SU-DHL-6 (cell line): ENCODE measurements around the gene DNAH14.

Experiments
- H2AFZ ChIP-seq: fragments of 200-600 bp; sonication (generic); 2 replicates; pipeline ENCODE4 v1.6.1; 2014; ENCODE audit warnings: low read depth, mild to moderate bottlenecking, moderate library complexity, mixed read lengths, antibody characterized with exemption, low read length; ENCODE audit not compliant: severe bottlenecking
- H3F3A ChIP-seq: fragments of 200-600 bp; shearing (Covaris generic); 2 replicates; pipeline ENCODE4 v1.6.0; 2016; ENCODE audit warnings: antibody characterized with exemption, mild to moderate bottlenecking; ENCODE audit not compliant: insufficient read depth
- H3K27ac ChIP-seq: fragments of 200-600 bp; sonication (generic); 2 replicates; pipeline ENCODE4 v1.5.1; 2016; ENCODE audit warnings: low read depth, mild to moderate bottlenecking, low read length, moderate library complexity, mixed read lengths
- H3K27me3 ChIP-seq: fragments of 200-600 bp; sonication (generic), shearing (Covaris generic); 2 replicates; pipeline ENCODE4 v1.6.0; 2014; ENCODE audit warnings: mild to moderate bottlenecking, low read length
- H3K36me3 ChIP-seq: fragments of 200-600 bp; sonication (generic); 2 replicates; pipeline ENCODE4 v1.6.1; 2014; ENCODE audit warnings: mild to moderate bottlenecking, low read length, mixed read lengths
- H3K4me2 ChIP-seq: fragments of 300-600, 200-600 bp; shearing (Covaris generic), sonication (generic); 2 replicates; pipeline ENCODE4 v1.6.0; 2014; ENCODE audit warnings: low read length, low read depth, mild to moderate bottlenecking; ENCODE audit not compliant: poor library complexity, severe bottlenecking
- H3K4me3 ChIP-seq: fragments of 200-600 bp; sonication (generic); 2 replicates; pipeline ENCODE4 v1.5.1; 2014; ENCODE audit warnings: antibody characterized with exemption, low read length, mild to moderate bottlenecking, mixed read lengths; ENCODE audit not compliant: insufficient read depth, poor library complexity, severe bottlenecking
- H3K79me2 ChIP-seq: fragments of 200-600 bp; sonication (generic); 2 replicates; pipeline ENCODE4 v1.6.1; 2014; ENCODE audit warnings: mild to moderate bottlenecking, low read length, moderate library complexity; ENCODE audit not compliant: insufficient read depth
- H3K9ac ChIP-seq: fragments of 200-600 bp; sonication (generic); 2 replicates; pipeline ENCODE4 v1.7.0; 2014; ENCODE audit warnings: mild to moderate bottlenecking, low read length
- H3K9me2 ChIP-seq: fragments of 200-600 bp; sonication (generic); replicated peaks from 2 replicates; pipeline ENCODE4 v1.6.1; 2014; ENCODE audit warnings: low read length; ENCODE audit not compliant: insufficient read depth
- H3K9me3 ChIP-seq: fragments of 200-600 bp; sonication (generic); 2 replicates; pipeline ENCODE4 v1.6.1; 2014; ENCODE audit warnings: low read length, mixed read lengths; ENCODE audit not compliant: insufficient read depth
- H4K20me1 ChIP-seq: fragments of 200-600 bp; sonication (generic); 2 replicates; pipeline ENCODE4 v1.6.1; 2014; ENCODE audit warnings: low read depth, mild to moderate bottlenecking, antibody characterized with exemption, low read length, moderate library complexity, mixed read lengths
- CTCF ChIP-seq: fragments of 200-600 bp; sonication (generic); IDR thresholded peaks from one replicate; pipeline ENCODE4 v1.5.1; 2017; ENCODE audit warnings: antibody characterized with exemption, mild to moderate bottlenecking, low read length, moderate library complexity; ENCODE audit not compliant: insufficient read depth, poor library complexity, severe bottlenecking
- EZH2phosphoT487 ChIP-seq: fragments of 200-600 bp; sonication (generic), shearing (Covaris generic); conservative IDR thresholded peaks from 2 replicates; pipeline ENCODE4 v1.6.1; 2018; ENCODE audit warnings: mild to moderate bottlenecking, antibody characterized with exemption, low read length, moderate library complexity, mixed read lengths

Gene DNAH14

GRCh38 chr1:224898937-224899336 is 30.5 kb upstream of the DNAH14 start:
- Histone ChIP-seq H3F3A (no peaks in the 10 kb centered on the region), H3K36me3 (no peaks in the 10 kb centered on the region)
- no peak for TF ChIP-seq CTCF

GRCh38 chr1:224900062-224900630 is 29.3 kb upstream of the DNAH14 start:
- no peaks in the 10 kb centered on the region for H3K9me3 ChIP-seq
- no peaks in the 10 kb centered on the region for H3K9me2 ChIP-seq
- no peaks in the 10 kb centered on the region for H3K36me3 ChIP-seq

More at GRCh38 chr1:224898937-224899336, 30.5 kb upstream of the DNAH14 start:
- Histone ChIP-seq H3K9ac (no peak overlapping the region), H3K9me3 (no peaks in the 10 kb centered on the region), H3K9me2 (no peaks in the 10 kb centered on the region), H3K4me3 (no peak overlapping the region), H3K27me3 (no peaks in the 10 kb centered on the region), H2AFZ (no peak overlapping the region), H3K79me2 (no peaks in the 10 kb centered on the region), H3K27ac (no peak overlapping the region), H3K4me2 (no peak overlapping the region), H4K20me1 (0 out of 2 replicates have a peak, but pooled peaks cover 4% of the 10 kb centered on the region)

DNA sequence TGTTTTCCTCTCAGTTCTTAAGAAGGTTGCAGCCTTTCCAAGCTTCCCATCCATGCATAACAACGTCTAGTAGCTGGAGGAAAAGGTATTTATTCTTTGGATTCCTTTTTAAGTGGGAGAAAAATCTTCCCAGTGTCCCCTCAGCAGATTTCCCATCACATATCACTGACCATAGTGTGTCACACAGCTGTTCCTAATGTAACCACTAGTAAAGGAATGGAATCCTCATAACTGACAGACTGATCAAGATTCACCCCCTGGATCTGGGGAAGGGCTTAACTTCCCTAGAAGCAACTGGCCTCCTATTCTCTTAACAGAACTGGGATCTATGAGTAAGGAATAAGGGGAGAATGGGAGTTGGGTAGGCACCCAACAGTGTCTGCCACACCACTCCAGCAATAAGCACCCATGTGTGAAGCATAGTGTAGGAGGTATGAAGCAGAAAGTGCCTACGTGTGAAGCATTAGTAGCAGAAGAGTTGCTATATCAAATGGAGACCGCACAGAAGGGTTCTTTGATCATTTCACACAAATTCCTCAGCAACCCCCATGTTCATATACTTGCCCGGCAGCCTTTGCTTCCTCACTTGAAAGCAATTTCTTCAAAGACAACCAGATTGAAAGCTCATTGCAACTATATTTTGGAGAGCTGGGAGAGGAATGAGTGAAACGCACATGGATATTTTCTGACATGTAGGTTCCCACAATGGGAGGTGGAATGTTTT is 28.2 kb upstream of the DNAH14 start:
- H4K20me1 ChIP-seq: 0 out of 2 replicates have a peak, but pooled peaks cover 4% of the 10 kb centered on the region
- no peaks in the 10 kb centered on the region for H3K9me2 ChIP-seq
- H3K4me2 ChIP-seq: no peak overlapping the region
- H3K9me3 ChIP-seq: no peaks in the 10 kb centered on the region
- H3F3A ChIP-seq: no peaks in the 10 kb centered on the region
- no peak overlapping the region for H2AFZ ChIP-seq
- TF ChIP-seq EZH2phosphoT487: no peak
- no peak overlapping the region for H3K27ac ChIP-seq
- no peaks in the 10 kb centered on the region for H3K27me3 ChIP-seq
- no peak overlapping the region for H3K4me3 ChIP-seq
- H3K36me3 ChIP-seq: no peaks in the 10 kb centered on the region
- H3K79me2 ChIP-seq: no peaks in the 10 kb centered on the region
- no peak overlapping the region for H3K9ac ChIP-seq

More at GRCh38 chr1:224900062-224900630, 29.3 kb upstream of the DNAH14 start:
- Histone ChIP-seq H3K27me3 (no peaks in the 10 kb centered on the region), H3K4me3 (no peak overlapping the region), H3K79me2 (no peaks in the 10 kb centered on the region), H3K9ac (no peak overlapping the region), H4K20me1 (0 out of 2 replicates have a peak, but pooled peaks cover 4% of the 10 kb centered on the region), H3F3A (no peaks in the 10 kb centered on the region), H2AFZ (no peak overlapping the region), H3K27ac (no peak overlapping the region), H3K4me2 (no peak overlapping the region)
- TF ChIP-seq EZH2phosphoT487: no peak
- TF ChIP-seq CTCF: no peak

- Histone ChIP-seq H3K27ac (no peak overlapping the region), H3K9me3 (no peaks in the 10 kb centered on the region), H3K9me2 (no peaks in the 10 kb centered on the region), H4K20me1 (0 out of 2 replicates have a peak, but pooled peaks cover 4% of the 10 kb centered on the region), H3K9ac (no peak overlapping the region), H3K4me3 (no peak overlapping the region), H3K27me3 (no peaks in the 10 kb centered on the region), H3K4me2 (no peak overlapping the region), H3K79me2 (no peaks in the 10 kb centered on the region), H2AFZ (no peak overlapping the region), H3F3A (no peaks in the 10 kb centered on the region), H3K36me3 (no peaks in the 10 kb centered on the region)
- TF ChIP-seq EZH2phosphoT487 (no peak), CTCF (no peak)
Observed at GRCh38 chr1:224903955-224904354, 25.5 kb upstream of the DNAH14 start.
